Right ventricle myocardium superior (tissue), 1 donor: Measurements from ENCODE around the gene LTBR. TPM values are rescaled to one million over a fixed set of nuclear protein-coding genes. Genes with fewer than 3 reads are reported as not detected.

Source experiments
- ATAC-seq: fragments of 200-7000 bp; cut with Tn5 transposase; one replicate; pipeline ENCODE4 v1.9.1; 2020; ENCODE audit warnings: mild to moderate bottlenecking; ENCODE audit not compliant: poor library complexity
- DNase-seq: peaks from one replicate; pipeline ENCODE4 v3.0.0-alpha.2; 2020
- intact Hi-C: fragments of 100-400 bp; cut with DNase I; formaldehyde crosslinking; loops from one replicate; pipeline ENCODE4 v1.11.2; 2022
- total RNA-seq: library from RNA; stranded (reverse); fragmentation: NEBNext Ultra II Directional; extraction: Animal tissue kit (Norgen Biotek cat#: 25700); gene quantifications from one replicate; pipeline ENCODE4 v1.2.1, GENCODE V29; 2021
- donor health status: DM: no; HTN: yes; CAD: no; lungs with severe emphysema.

The LTBR gene
- total RNA-seq, 1 donor from 2014 or later: 23.2 TPM

GRCh38 chr12:6376079-6376869 is 7.7 kb upstream of the LTBR start:
- DNase-seq (peak; percentile 70), ATAC-seq (peak; percentile 69)
- intact Hi-C loops: no loop called here

GRCh38 chr12:6376870-6377666 is 6.9 kb upstream of the LTBR start:
- peak; percentile 8 for ATAC-seq
- no peak for DNase-seq
- intact Hi-C loops: no loop called here

GRCh38 chr12:6377667-6377994 is 6.3 kb upstream of the LTBR start:
- intact Hi-C loops: no loop called here
- peak; percentile 58 for ATAC-seq
- DNase-seq: no peak

GRCh38 chr12:6378709-6379472 is 5.1 kb upstream of the LTBR start:
- ATAC-seq (no peak), DNase-seq (no peak)
- intact Hi-C loops: no loop called here

- intact Hi-C loops: loop anchor here (5.0 kb wide), 1 partner anchor 43 kb away; no protein-coding TSS in a partner anchor
- ATAC-seq: no peak
- no peak for DNase-seq
These were observed 3.5 kb upstream of the LTBR start for GRCh38 chr12:6380141-6381121.

- ATAC-seq (no peak), DNase-seq (no peak)
- intact Hi-C loops: loop anchor here (5.0 kb wide), 1 partner anchor 45 kb away; no protein-coding TSS in a partner anchor
These were observed 1.6 kb upstream of the LTBR start for GRCh38 chr12:6382371-6382770.

- ATAC-seq (no peak), DNase-seq (no peak)
- intact Hi-C loops: loop anchor here (5.0 kb wide), 1 partner anchor 46 kb away; no protein-coding TSS in a partner anchor
These were observed 980 bp upstream of the LTBR start for GRCh38 chr12:6382982-6383381.

GRCh38 chr12:6384499-6385436 is 806 bp downstream of the LTBR start:
- DNase-seq: no peak
- intact Hi-C loops: loop anchor here (5.0 kb wide), 1 partner anchor 47 kb away; no protein-coding TSS in a partner anchor
- peak; percentile 6 for ATAC-seq

- intact Hi-C loops: no loop called here
- no peak for ATAC-seq
These were observed 2.1 kb downstream of the LTBR start for GRCh38 chr12:6386038-6386437.

GRCh38 chr12:6386491-6386890 is 2.5 kb downstream of the LTBR start:
- intact Hi-C loops: no loop called here
- ATAC-seq (no peak), DNase-seq (no peak)

More at GRCh38 chr12:6386038-6386437, 2.1 kb downstream of the LTBR start:
- DNase-seq: no peak

- intact Hi-C loops: no loop called here
- DNase-seq (no peak), ATAC-seq (no peak)
These were observed 3.6 kb downstream of the LTBR start for GRCh38 chr12:6387541-6387940.

GRCh38 chr12:6390084-6390799 is 6.3 kb downstream of the LTBR start:
- intact Hi-C loops: no loop called here
- no peak for DNase-seq
- no peak for ATAC-seq

- DNase-seq (no peak), ATAC-seq (no peak)
These were observed 7.1 kb downstream of the LTBR start for GRCh38 chr12:6391013-6391412.

GRCh38 chr12:6392504-6392903 is 8.5 kb downstream of the LTBR start:
- intact Hi-C loops: no loop called here
- peak; percentile 81 for ATAC-seq
- peak; percentile 65 for DNase-seq

More at GRCh38 chr12:6391013-6391412, 7.1 kb downstream of the LTBR start:
- intact Hi-C loops: no loop called here

GRCh38 chr12:6393109-6393508 is 9.1 kb downstream of the LTBR start:
- DNase-seq (no peak), ATAC-seq (no peak)
- intact Hi-C loops: no loop called here

- no peak for DNase-seq
- intact Hi-C loops: no loop called here
- ATAC-seq: peak; percentile 13
These were observed 10.4 kb downstream of the LTBR start for GRCh38 chr12:6394398-6394797.
